ENCODE results near the gene MUC6.

MUC6 gene

GRCh38 chr11:1030086-1030485 lies 6.4 kb downstream of the MUC6 start:
- TF ChIP-seq CTCF (IDR thresholded peaks at IDR 0.05; ENCODE audit: low read depth, low read length, missing control alignments): no peak
- no peak for DNase-seq (ENCODE audit: low read depth)
- in situ Hi-C loops (cut with HindIII; ENCODE audit: low sequenced_read_pairs): no loop called here
- H3K4me3 ChIP-seq (ENCODE audit: low read depth, low read length): no peak overlapping the region

DNA sequence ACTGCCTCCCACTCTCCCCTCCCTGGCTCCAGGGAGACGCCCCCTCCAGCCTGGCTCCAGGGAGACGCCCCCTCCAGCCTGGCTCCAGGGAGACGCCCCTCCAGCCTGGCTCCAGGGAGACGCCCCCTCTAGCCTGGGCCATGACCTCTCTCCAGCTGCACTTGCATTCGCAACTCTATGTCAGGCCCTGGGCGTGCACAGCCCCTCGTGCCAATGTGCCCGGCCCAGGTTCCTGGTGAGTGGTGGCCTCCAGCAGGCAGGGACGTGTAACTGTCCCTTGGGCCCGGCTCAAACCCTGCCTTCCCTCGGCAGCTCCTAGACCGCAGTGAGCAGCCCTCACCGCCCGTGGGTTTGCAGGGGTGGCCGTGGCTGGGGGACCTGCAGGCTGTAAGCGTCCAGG lies 6.9 kb downstream of the MUC6 start:
- in situ Hi-C loops (cut with HindIII; ENCODE audit: low sequenced_read_pairs): no loop called here
- no peak overlapping the region for H3K4me3 ChIP-seq (ENCODE audit: low read depth, low read length)
- DNase-seq (ENCODE audit: low read depth): no peak
- no peak for TF ChIP-seq CTCF (IDR thresholded peaks at IDR 0.05; ENCODE audit: low read depth, low read length, missing control alignments)

- TF ChIP-seq CTCF (IDR thresholded peaks at IDR 0.05; ENCODE audit: low read depth, low read length, missing control alignments): no peak
- in situ Hi-C loops (cut with HindIII; ENCODE audit: low sequenced_read_pairs): no loop called here
- no peak for DNase-seq (ENCODE audit: low read depth)
- H3K4me3 ChIP-seq (ENCODE audit: low read depth, low read length): no peak overlapping the region
These were observed 7.5 kb downstream of the MUC6 start for GRCh38 chr11:1029051-1029450.

DNA sequence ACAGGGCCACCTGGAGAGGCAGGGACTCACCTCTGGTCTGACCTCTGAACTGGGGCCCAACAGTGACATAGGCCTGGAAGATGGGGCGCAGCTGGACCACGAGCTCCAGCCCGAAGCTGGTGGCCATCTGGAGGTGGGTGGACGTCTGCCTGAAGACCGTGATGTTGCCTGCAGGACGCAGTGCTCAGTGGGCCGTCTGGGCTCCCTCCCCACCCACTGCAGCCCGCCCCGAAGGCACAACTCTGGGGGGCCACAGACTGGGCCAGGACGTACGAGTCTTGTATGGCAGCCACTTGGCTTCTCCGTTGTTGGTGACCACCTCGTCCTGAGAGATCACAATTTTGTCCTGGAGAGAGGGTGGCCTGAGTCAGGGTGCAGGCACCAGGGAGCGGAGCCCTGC lies 7.9 kb downstream of the MUC6 start:
- TF ChIP-seq CTCF (IDR thresholded peaks at IDR 0.05; ENCODE audit: low read depth, low read length, missing control alignments): no peak
- in situ Hi-C loops (cut with HindIII; ENCODE audit: low sequenced_read_pairs): no loop called here
- H3K4me3 ChIP-seq (ENCODE audit: low read depth, low read length): no peak overlapping the region
- DNase-seq (ENCODE audit: low read depth): no peak

- DNase-seq (ENCODE audit: low read depth): no peak
- no peak for TF ChIP-seq CTCF (IDR thresholded peaks at IDR 0.05; ENCODE audit: low read depth, low read length, missing control alignments)
- in situ Hi-C loops (cut with HindIII; ENCODE audit: low sequenced_read_pairs): no loop called here
- H3K4me3 ChIP-seq (ENCODE audit: low read depth, low read length): no peak overlapping the region
These were observed 8.3 kb downstream of the MUC6 start for GRCh38 chr11:1028291-1028540.

DNA sequence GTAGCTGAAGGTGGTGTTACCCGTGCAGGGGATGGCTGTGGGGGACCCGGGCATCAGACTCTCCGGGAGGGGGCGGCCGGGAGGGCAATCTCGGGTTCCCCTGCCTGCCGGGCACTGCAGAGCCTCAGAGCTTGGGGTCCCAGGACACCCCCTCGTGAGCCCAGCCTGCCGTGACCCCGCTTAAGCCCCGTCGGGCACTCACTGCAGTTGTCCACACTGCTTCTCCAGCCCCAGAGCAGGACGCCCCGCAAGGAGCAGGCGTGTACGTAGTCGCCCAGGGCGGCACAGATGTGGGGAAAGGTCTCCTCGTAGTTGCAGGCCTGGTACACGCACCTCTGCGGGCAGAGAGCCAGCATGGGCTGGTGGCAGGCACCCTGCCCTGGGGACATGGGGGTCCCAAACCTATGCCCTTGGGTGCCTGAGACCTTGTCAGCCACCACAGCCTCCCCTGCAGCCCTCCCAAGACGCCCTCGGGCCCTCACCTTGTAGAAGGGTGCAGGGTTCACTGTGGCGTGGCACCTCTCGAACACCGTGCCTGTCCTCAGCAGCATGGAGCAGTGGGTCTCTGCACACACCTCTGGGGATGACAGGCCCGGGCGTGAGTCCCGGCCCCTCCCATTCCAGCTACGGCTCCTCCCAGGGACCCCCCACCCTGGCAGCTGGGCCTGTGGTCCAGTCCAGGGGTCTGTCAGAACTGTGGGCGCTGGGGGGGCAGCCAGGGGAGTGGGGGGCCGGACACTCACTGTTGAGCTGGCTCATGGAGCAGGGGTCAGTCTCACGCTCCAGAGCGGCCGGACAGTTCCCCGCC lies 8.8 kb downstream of the MUC6 start:
- no peak for DNase-seq (ENCODE audit: low read depth)
- in situ Hi-C loops (cut with HindIII; ENCODE audit: low sequenced_read_pairs): no loop called here
- no peak for TF ChIP-seq CTCF (IDR thresholded peaks at IDR 0.05; ENCODE audit: low read depth, low read length, missing control alignments)
- no peak overlapping the region for H3K4me3 ChIP-seq (ENCODE audit: low read depth, low read length)

Data from astrocyte of the cerebellum (primary cell).